GM18526 (cell line): ENCODE results near the gene TOMM5.

Source experiments
- POLR2A ChIP-seq: IDR thresholded peaks from 3 replicates; pipeline ENCODE4 v1.6.1; 2011; ENCODE audit not compliant: insufficient read length; ENCODE audit errors: extremely low read depth

TOMM5 gene

DNA sequence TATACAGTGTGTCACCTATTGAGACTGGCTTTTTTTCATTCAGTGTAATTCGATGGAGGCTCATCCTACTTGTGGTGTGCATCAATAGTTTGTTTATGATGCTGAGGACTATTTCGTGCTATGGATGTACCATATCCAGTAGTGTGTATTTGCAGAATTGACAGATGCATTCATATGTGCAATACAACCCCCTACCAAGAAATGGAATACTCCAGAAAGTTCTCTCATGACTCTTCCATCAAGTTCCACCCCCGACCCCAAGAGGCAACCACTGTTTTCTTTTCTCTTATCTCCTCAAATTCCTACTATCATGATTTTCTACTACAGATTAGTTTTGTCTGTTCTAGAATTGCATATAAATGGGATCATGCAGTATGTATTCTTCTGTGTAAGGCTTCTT is 38.1 kb downstream of the TOMM5 start:
- no peak for TF ChIP-seq POLR2A

- no peak for TF ChIP-seq POLR2A
Observed at GRCh38 chr9:37551888-37552287, 40.5 kb downstream of the TOMM5 start.

GRCh38 chr9:37551468-37551867 is 40.9 kb downstream of the TOMM5 start:
- no peak for TF ChIP-seq POLR2A

- TF ChIP-seq POLR2A, result no peak
Observed at GRCh38 chr9:37550781-37551180, 41.6 kb downstream of the TOMM5 start.

DNA sequence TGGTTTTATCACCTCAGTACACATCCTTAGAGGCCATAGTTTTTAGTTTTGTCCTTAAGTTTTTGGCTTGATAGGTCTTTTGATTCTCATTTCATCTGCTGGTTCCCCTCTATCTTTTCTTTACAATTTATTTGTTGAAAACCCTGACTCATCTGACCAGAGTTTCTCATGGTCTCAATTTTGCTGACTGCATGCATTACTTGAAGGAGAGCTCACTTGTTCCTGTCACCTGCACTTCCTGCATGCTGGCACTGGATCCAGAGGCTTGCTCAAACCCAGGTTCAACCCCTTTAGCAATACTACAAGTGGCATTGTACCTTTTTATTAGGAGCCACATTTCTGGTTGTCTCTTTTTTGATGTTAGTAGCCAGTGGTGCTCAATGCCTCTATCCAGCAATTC is 42.9 kb downstream of the TOMM5 start:
- TF ChIP-seq POLR2A, result no peak

DNA sequence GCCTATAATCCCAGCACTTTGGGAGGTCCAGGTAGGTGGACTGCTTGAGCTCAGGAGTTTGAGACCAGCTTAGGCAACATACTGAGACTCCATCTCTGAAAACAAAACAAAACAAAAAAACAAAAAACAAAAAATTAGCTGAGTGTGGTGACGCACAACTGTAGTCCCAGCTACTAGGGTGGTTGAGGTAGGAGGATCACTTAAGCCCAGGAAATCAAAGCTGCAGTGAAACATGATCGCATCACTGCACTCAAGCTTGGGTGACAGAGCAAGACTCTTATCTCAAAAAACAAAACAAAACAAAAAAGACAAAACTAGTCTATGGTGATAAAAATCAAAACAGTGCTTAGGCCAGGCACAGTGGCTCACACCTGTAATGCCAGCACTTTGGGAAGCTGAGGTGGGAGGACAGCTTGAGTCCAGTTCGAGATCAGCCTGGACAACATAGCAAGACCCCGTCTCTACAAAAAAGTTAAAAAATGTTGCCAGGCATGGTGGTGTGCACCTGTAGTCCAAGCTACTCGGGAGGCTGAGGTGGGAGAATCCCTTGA is 45.0 kb downstream of the TOMM5 start:
- TF ChIP-seq POLR2A, result no peak

DNA sequence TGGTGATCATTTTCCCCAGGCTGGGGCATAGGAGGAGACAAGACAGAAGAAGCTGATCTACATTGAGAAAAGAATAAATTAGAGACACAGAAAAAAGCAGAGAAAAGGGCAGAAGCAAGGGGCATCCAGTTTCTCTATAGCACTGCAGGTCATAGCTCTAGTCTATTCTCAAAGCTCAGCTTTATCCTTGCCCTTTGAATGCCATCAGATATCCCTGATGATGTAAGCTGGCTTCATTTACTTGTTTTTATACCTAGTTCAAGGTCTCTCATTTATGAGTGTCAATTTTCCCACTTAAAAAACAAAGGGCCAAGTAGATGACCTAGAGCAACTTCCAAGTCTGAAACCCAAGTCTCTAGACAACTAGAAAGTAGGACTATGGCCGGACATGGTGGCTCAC is 48.9 kb downstream of the TOMM5 start:
- no peak for TF ChIP-seq POLR2A

DNA sequence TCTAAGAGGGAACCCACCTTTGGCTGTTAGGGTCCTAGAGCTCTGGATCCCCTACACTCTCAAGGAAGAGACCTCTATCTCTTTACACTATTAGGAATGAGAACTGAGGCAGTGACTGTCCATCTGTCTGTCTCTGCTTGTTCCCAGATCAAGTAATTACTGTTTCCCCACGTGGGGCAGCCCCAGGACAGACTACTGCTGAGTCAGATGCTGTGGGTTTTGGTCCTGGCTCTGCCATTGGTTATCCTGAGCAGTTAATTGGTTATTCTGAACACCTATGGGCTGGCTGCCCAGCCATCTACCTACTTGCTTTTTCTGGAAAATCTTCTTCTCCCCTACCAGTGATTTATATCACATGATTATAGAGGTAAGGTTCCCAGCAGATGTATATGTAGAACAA is 49.5 kb downstream of the TOMM5 start:
- no peak for TF ChIP-seq POLR2A

GRCh38 chr9:37542488-37542887 is 49.9 kb downstream of the TOMM5 start:
- no peak for TF ChIP-seq POLR2A

DNA sequence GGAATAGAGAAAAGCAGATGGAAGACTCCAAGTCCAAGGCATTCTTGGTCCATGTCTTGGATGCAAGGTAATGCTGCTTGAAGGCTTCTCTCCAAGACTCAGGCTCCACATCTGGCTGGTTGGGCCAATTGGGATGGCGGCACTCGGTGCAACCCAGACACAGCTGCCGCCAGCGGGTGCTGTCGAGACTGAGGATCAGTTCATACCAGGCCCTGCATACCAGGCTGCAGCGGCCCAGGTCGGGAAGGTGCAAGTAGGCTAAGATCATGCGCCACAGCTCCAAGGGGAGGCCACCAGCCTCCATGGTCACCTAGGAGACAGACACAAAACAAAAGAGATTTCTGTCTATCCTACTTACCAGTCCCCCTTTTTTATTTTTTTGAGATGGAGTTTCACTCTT is 50.9 kb downstream of the TOMM5 start:
- no peak for TF ChIP-seq POLR2A

- no peak for TF ChIP-seq POLR2A
Observed at GRCh38 chr9:37540634-37541033, 51.8 kb downstream of the TOMM5 start.

- no peak for TF ChIP-seq POLR2A
Observed at GRCh38 chr9:37539634-37540033, 52.8 kb downstream of the TOMM5 start.
